ENCODE results near the gene TCFL5.
A peak's percentile ranks its signal among the peaks of the same experiment; 100 is the strongest.

TCFL5 gene

DNA sequence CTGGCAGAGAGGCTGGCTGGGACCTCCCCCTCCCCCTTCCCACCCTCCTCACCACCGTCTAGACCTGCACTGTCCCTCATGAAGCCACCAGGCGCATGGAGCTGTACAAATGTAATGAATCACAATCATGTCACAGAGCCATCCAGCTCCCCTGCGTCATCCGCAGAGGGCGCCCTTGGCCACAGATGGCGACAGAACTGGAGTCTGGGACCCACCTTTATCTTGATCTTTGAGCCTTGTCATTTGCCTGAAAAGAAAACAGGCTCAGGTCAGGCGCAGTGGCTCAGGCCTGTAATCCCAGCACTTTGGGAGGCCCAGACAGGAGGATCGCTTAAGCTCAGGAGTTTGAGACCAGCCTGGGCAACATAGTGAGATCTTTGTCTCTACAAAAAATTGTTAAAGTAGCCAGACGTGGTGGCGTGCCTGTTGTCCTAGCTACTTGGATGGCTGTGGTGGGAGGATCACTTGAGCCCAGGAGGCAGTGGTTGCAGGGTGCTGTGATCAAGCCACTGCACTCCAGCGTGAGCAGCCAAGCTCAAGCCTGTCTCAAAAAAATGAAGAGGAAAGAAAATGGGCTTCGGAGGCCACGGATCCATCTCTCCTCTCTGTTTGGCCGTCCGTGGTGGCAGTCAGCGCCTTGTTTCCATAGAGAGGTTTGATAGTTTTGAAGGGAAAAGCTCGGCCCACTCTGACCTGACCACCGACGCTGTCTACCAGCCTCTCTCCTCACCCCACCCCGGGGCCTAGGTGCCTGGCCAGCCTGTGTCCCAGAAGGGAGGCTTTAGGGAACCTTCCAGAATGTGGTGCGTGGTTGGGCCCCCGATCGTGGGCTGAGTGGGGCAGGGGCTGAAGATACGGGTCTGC is 38.6 kb downstream of the TCFL5 start (continued):
- TF ChIP-seq ZNF610 (tag by site-specific recombination; IDR thresholded peaks at IDR 0.05; ENCODE audit: borderline replicate concordance) (no peak; the same call in 1 of the 2 replicates), KLF1 (tag by site-specific recombination; IDR thresholded peaks at IDR 0.05) (peak; percentile 68; the same call in 1 of the 2 replicates), ZNF114 (tag by site-specific recombination; IDR thresholded peaks at IDR 0.05) (no peak), ZNF335 (tag by site-specific recombination; conservative IDR thresholded peaks at IDR 0.05) (peak; percentile 98), ZNF423 (tag by site-specific recombination; IDR thresholded peaks at IDR 0.05) (peak; percentile 18; the same call in 1 of the 2 replicates), ZSCAN30 (tag by site-specific recombination; IDR thresholded peaks at IDR 0.05) (peak; percentile 88), ZFP69B (tag by site-specific recombination; IDR thresholded peaks at IDR 0.05) (peak; percentile 100), YY1 (tag by site-specific recombination; IDR thresholded peaks at IDR 0.05) (no peak), MEIS1 (CRISPR knock-in tag; IDR thresholded peaks at IDR 0.05; ENCODE audit: borderline replicate concordance) (peak; percentile 30; the same call in 1 of the 2 replicates), ZEB2 (tag by site-specific recombination; IDR thresholded peaks at IDR 0.05) (peak; percentile 75; the same call in 1 of the 2 replicates), ZNF629 (tag by site-specific recombination; IDR thresholded peaks at IDR 0.05) (peak; percentile 88), SP7 (tag by site-specific recombination; IDR thresholded peaks at IDR 0.05) (peak; percentile 82), ZNF530 (tag by site-specific recombination; IDR thresholded peaks at IDR 0.05; ENCODE audit: low read depth) (no peak), ZBTB7A (tag by site-specific recombination; IDR thresholded peaks at IDR 0.05; ENCODE audit: low read depth) (peak; percentile 83; the same call in 1 of the 2 replicates), ZNF747 (tag by site-specific recombination; IDR thresholded peaks at IDR 0.05) (no peak), MZF1 (tag by site-specific recombination; IDR thresholded peaks at IDR 0.05; ENCODE audit: borderline replicate concordance) (no peak), ZNF701 (tag by site-specific recombination; IDR thresholded peaks at IDR 0.05) (no peak), ZNF707 (tag by site-specific recombination; IDR thresholded peaks at IDR 0.05) (no peak), OSR2 (tag by site-specific recombination; IDR thresholded peaks at IDR 0.05) (peak; percentile 42; the same call in 1 of the 2 replicates), ZNF776 (tag by site-specific recombination; IDR thresholded peaks at IDR 0.05; ENCODE audit: borderline replicate concordance) (no peak), BCL11B (tag by site-specific recombination; IDR thresholded peaks at IDR 0.05; ENCODE audit: low read depth) (peak; percentile 70; the same call in 1 of the 2 replicates), ZNF391 (tag by site-specific recombination; IDR thresholded peaks at IDR 0.05; ENCODE audit: borderline replicate concordance, low read depth) (peak; percentile 69; the same call in 1 of the 2 replicates), SP2 (tag by site-specific recombination; IDR thresholded peaks at IDR 0.05) (peak; percentile 62)
- TF ChIP-seq, protein P1, sequence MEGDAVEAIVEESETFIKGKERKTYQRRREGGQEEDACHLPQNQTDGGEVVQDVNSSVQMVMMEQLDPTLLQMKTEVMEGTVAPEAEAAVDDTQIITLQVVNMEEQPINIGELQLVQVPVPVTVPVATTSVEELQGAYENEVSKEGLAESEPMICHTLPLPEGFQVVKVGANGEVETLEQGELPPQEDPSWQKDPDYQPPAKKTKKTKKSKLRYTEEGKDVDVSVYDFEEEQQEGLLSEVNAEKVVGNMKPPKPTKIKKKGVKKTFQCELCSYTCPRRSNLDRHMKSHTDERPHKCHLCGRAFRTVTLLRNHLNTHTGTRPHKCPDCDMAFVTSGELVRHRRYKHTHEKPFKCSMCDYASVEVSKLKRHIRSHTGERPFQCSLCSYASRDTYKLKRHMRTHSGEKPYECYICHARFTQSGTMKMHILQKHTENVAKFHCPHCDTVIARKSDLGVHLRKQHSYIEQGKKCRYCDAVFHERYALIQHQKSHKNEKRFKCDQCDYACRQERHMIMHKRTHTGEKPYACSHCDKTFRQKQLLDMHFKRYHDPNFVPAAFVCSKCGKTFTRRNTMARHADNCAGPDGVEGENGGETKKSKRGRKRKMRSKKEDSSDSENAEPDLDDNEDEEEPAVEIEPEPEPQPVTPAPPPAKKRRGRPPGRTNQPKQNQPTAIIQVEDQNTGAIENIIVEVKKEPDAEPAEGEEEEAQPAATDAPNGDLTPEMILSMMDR (tag by site-specific recombination; IDR thresholded peaks at IDR 0.05): peak; percentile 95
- TF ChIP-seq, protein P2, sequence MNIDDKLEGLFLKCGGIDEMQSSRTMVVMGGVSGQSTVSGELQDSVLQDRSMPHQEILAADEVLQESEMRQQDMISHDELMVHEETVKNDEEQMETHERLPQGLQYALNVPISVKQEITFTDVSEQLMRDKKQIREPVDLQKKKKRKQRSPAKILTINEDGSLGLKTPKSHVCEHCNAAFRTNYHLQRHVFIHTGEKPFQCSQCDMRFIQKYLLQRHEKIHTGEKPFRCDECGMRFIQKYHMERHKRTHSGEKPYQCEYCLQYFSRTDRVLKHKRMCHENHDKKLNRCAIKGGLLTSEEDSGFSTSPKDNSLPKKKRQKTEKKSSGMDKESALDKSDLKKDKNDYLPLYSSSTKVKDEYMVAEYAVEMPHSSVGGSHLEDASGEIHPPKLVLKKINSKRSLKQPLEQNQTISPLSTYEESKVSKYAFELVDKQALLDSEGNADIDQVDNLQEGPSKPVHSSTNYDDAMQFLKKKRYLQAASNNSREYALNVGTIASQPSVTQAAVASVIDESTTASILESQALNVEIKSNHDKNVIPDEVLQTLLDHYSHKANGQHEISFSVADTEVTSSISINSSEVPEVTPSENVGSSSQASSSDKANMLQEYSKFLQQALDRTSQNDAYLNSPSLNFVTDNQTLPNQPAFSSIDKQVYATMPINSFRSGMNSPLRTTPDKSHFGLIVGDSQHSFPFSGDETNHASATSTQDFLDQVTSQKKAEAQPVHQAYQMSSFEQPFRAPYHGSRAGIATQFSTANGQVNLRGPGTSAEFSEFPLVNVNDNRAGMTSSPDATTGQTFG (tag by site-specific recombination; IDR thresholded peaks at IDR 0.05; ENCODE audit: borderline replicate concordance): no peak
- TF ChIP-seq, protein P3, sequence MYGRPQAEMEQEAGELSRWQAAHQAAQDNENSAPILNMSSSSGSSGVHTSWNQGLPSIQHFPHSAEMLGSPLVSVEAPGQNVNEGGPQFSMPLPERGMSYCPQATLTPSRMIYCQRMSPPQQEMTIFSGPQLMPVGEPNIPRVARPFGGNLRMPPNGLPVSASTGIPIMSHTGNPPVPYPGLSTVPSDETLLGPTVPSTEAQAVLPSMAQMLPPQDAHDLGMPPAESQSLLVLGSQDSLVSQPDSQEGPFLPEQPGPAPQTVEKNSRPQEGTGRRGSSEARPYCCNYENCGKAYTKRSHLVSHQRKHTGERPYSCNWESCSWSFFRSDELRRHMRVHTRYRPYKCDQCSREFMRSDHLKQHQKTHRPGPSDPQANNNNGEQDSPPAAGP (tag by site-specific recombination; IDR thresholded peaks at IDR 0.05): peak; percentile 94
- TF ChIP-seq, protein P4, sequence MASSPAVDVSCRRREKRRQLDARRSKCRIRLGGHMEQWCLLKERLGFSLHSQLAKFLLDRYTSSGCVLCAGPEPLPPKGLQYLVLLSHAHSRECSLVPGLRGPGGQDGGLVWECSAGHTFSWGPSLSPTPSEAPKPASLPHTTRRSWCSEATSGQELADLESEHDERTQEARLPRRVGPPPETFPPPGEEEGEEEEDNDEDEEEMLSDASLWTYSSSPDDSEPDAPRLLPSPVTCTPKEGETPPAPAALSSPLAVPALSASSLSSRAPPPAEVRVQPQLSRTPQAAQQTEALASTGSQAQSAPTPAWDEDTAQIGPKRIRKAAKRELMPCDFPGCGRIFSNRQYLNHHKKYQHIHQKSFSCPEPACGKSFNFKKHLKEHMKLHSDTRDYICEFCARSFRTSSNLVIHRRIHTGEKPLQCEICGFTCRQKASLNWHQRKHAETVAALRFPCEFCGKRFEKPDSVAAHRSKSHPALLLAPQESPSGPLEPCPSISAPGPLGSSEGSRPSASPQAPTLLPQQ (tag by site-specific recombination; IDR thresholded peaks at IDR 0.05): peak; percentile 99
- TF ChIP-seq, protein P5, sequence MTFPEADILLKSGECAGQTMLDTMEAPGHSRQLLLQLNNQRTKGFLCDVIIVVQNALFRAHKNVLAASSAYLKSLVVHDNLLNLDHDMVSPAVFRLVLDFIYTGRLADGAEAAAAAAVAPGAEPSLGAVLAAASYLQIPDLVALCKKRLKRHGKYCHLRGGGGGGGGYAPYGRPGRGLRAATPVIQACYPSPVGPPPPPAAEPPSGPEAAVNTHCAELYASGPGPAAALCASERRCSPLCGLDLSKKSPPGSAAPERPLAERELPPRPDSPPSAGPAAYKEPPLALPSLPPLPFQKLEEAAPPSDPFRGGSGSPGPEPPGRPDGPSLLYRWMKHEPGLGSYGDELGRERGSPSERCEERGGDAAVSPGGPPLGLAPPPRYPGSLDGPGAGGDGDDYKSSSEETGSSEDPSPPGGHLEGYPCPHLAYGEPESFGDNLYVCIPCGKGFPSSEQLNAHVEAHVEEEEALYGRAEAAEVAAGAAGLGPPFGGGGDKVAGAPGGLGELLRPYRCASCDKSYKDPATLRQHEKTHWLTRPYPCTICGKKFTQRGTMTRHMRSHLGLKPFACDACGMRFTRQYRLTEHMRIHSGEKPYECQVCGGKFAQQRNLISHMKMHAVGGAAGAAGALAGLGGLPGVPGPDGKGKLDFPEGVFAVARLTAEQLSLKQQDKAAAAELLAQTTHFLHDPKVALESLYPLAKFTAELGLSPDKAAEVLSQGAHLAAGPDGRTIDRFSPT (tag by site-specific recombination; IDR thresholded peaks at IDR 0.05): peak; percentile 71; the same call in 1 of the 2 replicates
- TF ChIP-seq, protein P6, sequence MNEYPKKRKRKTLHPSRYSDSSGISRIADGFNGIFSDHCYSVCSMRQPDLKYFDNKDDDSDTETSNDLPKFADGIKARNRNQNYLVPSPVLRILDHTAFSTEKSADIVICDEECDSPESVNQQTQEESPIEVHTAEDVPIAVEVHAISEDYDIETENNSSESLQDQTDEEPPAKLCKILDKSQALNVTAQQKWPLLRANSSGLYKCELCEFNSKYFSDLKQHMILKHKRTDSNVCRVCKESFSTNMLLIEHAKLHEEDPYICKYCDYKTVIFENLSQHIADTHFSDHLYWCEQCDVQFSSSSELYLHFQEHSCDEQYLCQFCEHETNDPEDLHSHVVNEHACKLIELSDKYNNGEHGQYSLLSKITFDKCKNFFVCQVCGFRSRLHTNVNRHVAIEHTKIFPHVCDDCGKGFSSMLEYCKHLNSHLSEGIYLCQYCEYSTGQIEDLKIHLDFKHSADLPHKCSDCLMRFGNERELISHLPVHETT (tag by site-specific recombination; IDR thresholded peaks at IDR 0.05): 0 out of 2 replicates have a peak, but pooled peaks have one; percentile 48
